KBM-7 (cell line): ENCODE results near the gene FUCA1.
A peak's percentile ranks its signal among the peaks of the same experiment; 100 is the strongest.
"Not testable (repeated sequence)": the region's sequence is repeated elsewhere in the genome, so short reads cannot be mapped to it uniquely, and the experiment has no call there.

Experiments used
- DNase-seq: peaks from one replicate; pipeline ENCODE4 v3.0.0-alpha.2; 2015
- in situ Hi-C: fragments of 300-500 bp; cut with MboI; formaldehyde crosslinking; loops from 2 replicates; pipeline ENCODE4 v1.14.3; 2020; ENCODE audit warnings: low sequenced_read_pairs, low pct_unique_long_range_greater_than_20kb, mixed read lengths

FUCA1 gene

DNA sequence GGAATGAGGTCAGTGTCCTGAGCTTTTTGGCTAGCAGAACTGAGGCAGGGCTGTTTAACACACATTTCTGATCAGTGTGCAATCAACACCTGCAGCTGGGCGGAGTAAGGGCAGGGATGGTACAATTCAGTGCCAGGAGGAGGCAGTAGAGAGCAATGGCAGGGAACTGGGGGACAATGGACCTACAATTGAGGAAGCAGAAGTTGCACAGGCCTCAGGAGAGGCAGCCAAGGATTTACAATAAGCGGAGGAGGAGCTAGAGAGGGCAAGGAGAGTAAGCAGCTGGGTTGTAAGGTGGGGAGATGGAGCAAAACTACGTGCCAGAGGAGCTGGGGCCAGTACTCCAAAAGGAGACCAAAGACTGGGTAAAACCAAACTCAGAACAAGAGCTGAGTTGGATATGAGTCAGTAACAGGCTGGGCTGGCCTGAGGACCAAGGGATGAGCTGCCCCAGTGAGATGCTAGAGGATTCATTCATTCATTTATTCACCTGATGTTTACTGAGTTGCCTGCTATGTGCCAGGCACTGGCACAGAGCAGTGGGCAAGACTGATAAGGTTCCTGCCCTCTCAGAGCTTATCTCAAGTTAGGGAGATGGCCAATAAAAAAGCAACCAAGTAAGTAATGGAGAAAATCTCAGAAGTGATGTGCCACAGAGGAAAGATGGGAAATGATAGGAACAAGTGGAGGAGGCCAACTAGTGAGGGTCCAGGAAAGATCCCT is 57.1 kb downstream of the FUCA1 start:
- peak; percentile 96 for DNase-seq

DNA sequence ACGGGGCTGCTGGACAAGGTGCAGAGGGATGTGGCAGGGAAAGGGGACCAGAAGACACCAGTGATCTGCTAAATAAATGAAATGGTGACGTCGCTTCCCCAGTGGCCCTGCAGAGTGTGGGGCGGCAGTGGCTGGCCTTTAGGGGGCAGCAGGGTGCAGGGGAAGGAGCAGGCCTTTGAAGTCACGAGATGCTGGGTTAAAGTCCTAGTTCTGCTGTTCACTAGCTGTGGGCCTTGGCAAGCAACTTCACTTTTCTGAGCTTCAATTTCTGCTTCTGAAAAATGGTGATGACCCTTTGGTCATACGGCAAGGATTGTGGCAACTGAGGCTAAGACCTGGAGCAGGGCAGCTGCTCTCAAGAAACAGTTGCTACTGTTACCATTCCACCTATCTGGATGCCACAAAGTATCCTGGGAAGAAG is 58.3 kb downstream of the FUCA1 start:
- in situ Hi-C loops = loop anchor here (25.0 kb wide), 1 partner anchor 103 kb away; the partner anchor contains the start of gene CNR2
- peak; percentile 94 for DNase-seq

More for the DNA sequence above, 57.1 kb downstream of the FUCA1 start:
- in situ Hi-C loops = loop anchor here (25.0 kb wide), 1 partner anchor 101 kb away; the partner anchor contains the start of gene CNR2

DNA sequence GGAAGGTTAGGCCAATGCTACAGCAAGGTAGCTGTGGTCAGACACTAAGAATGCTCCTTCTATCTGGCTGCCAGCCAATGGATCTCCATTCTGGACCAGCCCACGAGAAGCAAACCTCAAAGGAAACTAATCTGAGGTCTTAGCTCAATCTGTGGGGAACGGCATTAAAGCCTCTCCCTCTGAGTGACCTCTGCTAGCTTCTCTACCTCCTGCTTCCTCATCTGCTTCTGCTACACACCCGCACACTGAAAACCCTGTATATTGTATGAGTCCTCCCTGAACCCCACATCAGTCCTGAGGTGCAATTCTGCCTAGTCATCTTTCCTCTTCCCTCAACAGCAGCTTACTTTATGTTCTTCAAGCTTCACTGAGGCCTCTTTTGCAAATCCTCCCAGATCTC is 60.6 kb downstream of the FUCA1 start:
- peak; percentile 68 for DNase-seq
- in situ Hi-C loops = loop anchor here (25.0 kb wide), 1 partner anchor 105 kb away; the partner anchor contains the start of gene CNR2

DNA sequence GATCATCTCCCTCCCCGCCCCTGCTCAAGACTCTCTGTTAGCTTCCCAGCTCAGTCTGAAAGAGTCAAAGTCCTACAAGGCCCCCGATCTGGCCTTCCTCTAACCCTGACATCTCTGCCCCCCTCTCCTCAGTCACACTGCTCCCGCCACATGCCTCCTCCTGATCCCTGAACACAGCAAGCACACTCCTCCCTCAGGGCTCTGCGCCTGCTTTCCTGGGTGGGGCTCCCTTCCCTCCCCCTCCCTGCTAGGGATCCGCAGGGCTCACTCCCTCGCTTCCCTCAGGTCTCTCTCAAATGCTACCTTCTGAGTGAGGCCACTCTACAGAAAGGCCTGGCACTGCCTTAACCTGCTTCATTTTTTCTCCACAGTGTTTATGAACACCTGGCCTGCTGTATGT is 61.8 kb downstream of the FUCA1 start:
- in situ Hi-C loops = loop anchor here (25.0 kb wide), 1 partner anchor 106 kb away; the partner anchor contains the start of gene CNR2

DNA sequence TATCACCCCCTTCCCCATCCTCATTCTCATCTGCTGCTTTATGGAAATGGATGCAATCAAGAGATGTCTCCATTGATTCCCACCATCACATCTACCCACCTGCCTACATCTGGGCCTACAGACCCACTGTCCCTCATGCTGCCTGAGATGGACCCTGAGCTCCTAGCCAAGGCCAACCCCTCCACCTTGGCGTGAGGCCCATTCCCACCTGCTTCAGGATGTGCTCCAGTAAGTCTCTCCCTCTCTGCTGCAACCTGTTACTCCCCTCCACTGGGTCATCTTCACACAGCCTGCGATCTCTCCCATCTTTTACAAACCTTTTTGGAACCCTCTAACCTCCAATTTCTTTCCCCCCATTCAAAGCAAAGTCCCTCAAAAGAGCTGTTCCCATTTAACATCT is 63.1 kb downstream of the FUCA1 start:
- in situ Hi-C loops = loop anchor here (25.0 kb wide), 1 partner anchor 107 kb away; the partner anchor contains the start of gene CNR2
- no peak for DNase-seq

More for the DNA sequence above, 61.8 kb downstream of the FUCA1 start:
- no peak for DNase-seq

DNA sequence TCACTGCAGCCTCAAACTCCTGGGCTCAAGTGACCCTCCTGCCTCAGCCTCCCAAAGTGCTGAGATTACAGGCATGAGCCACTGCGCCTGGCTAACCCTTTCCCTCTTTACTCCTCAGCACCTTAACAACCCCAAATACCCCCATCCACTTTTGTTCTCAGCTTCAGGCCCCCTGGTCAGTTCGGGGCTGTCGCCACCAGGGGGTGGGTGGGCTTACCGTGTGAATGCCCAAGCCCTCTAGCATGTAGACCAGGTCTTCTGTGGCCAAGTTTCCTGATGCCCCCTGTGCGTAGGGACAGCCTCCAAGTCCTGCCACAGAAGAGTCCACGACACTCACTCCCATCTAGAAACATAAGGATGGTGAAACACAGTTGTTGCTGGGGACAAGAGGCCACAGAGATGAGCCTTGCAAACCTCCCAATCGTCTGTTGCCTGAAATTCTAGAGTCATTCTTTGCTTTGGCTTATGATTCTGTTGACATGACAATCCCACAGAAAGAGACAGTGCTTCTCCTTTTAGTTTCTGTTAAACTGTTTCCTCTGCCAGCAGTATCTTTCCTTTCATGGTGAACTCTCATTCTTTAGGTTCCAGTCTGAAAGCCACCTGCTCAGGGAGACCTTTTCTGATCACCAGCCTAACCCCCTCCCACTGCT is 63.8 kb downstream of the FUCA1 start:
- DNase-seq = no peak
- in situ Hi-C loops = loop anchor here (25.0 kb wide), 1 partner anchor 108 kb away; the partner anchor contains the start of gene CNR2

DNA sequence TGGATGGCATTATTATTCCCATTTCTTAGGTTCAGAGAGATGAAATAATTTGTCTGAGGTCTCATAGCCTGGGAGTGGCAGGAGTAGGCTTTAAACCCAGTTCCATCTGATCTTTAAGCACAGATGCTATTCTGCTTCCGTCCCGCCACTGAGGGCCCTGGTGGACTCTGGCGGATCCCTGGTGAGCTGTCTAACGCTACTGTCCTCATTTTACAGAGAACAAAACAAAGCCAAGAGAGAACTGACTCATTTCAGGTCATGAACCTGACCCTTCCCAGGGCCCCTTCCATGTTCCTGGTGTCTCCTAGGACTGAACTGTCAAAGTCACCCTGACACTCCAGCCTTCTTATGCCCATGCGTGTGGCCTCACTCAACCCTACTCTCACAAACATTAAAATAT is 64.4 kb downstream of the FUCA1 start:
- in situ Hi-C loops = loop anchor here (25.0 kb wide), 1 partner anchor 109 kb away; the partner anchor contains the start of gene CNR2

DNA sequence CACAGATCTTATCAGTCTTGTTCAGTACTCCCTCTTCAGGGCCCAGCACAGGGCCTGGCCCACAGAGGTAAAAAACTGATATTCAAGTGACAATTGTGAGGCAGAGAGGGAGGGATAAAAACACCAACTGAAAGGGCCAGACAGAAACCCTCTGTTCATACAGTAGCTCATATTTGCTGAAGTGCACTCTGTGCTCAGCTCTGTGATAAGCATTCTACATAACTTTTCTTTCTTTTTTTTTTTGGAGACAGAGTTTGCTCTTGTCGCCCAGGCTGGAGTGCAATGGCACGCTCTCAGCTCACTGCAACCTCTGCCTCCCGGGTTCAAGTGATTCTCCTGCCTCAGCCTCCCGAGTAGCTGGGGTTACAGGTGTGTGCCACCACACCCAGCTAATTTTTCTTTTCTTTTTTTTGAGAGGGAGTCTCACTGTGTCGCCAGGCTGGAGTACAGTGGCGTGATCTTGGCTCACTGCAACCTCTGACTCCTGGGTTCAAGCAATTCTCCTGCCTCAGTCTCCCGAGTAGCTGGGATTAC is 65.2 kb downstream of the FUCA1 start:
- DNase-seq = not testable (repeated sequence)
- in situ Hi-C loops = loop anchor here (25.0 kb wide), 1 partner anchor 109 kb away; the partner anchor contains the start of gene CNR2

More for the DNA sequence above, 64.4 kb downstream of the FUCA1 start:
- DNase-seq = no peak

DNA sequence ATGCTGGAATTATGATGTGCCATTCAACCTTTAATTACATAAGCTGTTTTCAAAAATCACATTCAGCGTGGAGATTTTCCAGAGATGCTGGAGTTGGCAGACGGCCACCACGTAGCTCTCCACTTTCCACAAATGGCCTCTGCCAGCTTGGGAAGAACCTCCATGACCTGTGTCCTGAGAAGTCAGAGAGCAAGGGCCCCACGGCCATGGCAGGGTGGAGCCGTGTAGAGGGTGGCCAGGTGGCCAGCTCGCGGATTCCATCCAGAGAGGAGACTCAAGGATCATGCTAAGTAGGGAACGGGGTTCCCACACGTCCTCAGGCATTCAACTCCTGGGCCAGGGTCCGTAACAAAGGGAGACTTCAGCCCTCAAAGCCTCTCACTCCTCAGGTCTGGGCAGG is 66.2 kb downstream of the FUCA1 start:
- in situ Hi-C loops = loop anchor here (25.0 kb wide), 1 partner anchor 110 kb away; the partner anchor contains the start of gene CNR2
- DNase-seq = no peak

DNA sequence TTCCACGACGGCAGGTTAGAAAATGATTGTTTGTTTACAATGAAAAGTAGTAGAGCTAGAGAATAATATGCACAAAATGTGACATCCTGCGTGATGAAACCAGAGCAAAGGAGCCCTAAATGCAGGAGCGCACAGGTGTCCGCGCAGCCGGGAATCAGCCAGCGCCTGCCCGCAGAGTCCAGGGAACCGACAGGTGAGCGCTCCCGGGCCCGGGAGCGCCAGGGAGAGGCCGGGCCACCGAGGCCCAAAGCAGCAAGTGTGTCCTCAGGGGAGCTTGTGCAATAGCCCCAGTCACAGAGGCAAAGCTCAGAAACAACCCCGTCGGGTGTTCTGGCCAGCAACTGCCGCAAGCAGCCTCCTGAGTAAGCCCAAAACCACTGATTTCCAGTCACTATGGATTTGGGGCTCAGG is 66.7 kb downstream of the FUCA1 start:
- in situ Hi-C loops = loop anchor here (25.0 kb wide), 1 partner anchor 111 kb away; the partner anchor contains the start of gene CNR2
- no peak for DNase-seq

DNA sequence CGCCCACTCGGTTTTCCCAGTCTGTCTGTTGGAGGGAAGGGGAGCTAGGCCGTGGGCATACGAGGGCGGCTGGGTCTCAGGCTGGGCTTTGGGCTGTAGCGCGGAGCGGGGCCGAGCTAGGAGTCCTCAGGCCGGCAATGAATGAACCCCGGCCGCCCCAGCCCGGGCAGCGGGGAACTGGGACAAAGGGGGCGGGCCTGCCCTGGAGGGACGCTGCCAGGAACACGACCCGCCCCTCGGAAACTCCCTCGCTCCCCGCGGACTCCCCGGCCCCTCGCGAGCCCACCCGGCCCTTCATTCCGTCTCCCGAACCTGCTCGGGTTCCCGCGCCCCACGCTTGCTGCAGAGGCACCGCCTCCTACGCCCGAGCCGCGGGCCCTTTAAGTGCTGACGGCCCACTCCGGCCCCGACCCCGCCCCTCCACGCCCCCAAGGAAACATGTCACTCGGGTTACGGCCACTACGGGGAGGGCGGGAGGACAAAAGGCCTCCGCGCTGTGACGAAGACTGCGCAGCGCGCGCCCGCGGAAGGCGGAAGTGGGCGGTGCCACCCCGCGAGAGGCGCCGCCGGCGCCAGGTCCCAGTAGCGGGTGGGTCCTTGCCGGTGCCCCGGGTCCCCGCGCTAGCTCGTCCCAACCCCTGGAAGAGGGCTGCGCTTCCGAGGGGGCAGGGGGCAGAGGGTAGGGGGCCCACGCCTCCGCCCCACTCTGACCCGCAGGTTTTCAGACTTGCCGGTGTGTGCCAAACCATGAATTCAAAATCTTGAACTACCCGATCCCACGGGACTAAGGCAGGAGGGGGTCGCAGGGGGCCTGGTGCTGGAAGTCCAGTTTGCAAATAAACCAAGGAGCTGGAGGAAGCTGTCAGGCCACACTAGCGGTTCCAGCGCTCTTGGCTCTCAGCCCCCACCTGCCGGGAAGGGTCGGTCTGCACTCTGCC is 67.4 kb downstream of the FUCA1 start, which contains the start of gene GALE:
GALE (minus strand) TSS at position 355 of the 938 bp plus-strand sequence. CDS start 1,747 bp downstream, outside the sequence.
- in situ Hi-C loops = loop anchor here (25.0 kb wide), 1 partner anchor 112 kb away; the partner anchor contains the start of gene CNR2
- DNase-seq = peak; percentile 93

DNA sequence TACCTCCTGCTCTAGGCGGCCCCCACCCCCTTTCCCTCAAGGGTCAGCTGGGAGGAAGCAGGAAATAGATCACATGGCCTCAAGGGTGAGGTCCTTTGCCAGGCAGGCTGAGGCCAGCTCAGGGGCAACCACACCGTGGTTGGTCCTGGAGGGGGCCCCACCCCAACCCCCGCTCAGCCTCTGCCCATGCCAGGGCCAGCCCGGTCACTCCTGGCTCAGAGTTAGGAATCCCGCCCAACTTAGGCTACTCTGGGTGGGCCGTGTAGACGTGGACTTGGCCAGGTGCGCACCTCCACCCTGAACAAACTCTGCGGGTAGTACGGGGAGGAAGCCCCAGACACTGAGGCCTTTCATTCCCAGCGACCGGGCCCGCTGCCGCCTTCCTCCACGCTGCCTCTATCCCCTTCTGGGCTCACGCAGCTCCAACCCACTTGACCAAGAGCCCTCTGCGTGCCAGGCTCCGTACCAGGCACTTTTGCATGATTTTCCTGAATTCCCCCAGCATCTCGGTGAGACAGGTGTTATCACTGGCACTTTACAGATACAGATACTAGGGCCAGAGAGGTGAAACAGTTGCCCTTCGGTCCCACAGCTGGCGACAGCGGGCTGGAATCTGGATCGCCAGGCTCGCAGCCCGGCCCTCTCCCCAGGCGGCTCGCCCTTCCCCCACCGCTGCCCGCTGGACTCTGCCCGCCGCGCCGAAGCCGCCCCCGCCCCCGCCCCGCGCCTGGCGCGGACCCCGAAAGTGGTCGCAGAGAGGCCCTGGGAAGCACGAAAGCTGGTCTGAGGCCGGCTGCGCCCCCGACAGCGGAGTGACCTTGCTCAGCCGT is 68.3 kb downstream of the FUCA1 start:
- in situ Hi-C loops = loop anchor here (25.0 kb wide), 1 partner anchor 113 kb away; the partner anchor contains the start of gene CNR2
- DNase-seq = no peak

DNA sequence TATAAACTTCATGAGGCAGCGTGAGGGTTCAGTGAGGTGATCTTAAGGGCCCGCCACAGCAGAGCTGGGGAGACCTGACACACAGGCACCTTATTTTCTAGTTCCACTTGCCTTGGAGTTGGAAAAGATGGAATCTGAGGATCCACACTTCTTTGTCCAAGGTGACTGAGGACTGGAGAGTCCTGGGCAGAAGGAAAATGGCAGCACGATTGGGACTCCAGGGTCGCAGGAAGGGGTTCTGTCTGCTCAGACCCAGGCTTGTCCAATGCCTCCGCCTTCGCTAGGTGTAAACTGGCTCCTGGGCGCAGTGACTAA is 68.9 kb downstream of the FUCA1 start:
- in situ Hi-C loops = no loop called here
- no peak for DNase-seq

DNA sequence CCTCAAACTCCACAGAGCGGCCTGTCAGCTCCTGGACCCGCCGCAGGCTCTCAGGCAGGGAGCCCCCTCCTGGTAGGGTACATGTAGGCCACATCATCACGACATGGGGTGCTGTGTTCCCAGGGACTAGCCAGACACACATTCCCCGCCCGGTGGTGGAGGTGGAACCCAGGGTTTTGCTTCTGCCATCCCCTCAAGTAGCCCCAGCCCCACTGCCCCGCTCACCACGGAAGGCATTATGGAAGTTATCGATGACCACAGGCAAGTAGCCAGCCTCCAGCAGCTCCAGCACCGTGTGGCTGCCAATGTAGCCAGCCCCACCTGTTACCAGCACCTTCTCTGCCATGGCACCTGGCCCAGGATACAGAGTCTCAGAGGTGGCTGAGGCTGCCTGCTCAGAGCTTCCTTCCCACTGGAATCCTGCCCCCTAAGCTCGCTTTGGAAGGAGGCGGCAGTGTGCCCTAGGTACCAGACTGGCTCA is 69.4 kb downstream of the FUCA1 start:
- in situ Hi-C loops = no loop called here
- no peak for DNase-seq

DNA sequence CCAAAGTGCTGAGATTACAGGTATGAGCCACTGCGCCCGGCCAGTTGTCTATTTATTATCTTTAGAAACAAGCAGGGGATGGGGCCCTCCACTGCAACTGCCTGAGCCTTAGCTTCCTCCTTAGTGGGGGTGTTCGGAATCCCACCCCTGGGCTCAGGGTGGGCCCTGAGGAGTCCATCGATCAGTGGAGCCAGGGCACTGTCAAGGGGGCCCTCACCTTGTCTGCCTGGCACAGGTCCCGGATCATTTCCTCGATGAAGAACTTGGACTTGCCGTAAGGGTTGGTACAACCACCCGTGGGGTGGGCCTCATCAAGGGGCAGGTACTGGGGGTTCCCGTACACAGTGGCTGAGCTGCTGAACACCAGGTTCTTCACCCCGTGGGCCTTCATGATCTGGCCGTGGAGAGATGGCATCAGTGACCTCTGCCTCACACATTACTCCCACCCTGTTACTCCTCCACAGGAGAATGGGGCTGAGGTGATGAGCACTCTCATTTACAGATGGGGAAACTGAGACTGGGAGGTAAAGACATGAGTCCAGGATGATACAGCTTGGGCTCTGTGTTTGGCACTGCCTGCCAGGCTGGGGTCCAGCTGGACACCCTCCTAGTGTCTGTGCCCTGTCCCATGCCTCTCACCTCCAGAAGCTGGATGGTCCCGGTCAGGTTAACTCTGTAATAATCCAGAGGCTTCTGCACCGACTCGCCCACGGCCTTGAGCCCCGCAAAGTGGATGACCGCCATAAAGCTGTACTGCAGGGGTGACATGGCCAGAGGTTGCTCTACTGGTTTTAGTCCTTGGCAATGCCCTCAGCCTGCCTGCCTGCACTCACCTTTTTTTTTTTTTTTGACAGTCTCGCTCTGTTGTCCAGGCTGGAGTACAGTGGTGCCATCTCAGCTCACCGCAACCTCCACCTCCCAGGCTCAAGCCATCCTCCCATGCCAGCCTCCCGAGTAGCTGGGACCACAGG is 70.3 kb downstream of the FUCA1 start:
- in situ Hi-C loops = no loop called here
- DNase-seq = no peak

DNA sequence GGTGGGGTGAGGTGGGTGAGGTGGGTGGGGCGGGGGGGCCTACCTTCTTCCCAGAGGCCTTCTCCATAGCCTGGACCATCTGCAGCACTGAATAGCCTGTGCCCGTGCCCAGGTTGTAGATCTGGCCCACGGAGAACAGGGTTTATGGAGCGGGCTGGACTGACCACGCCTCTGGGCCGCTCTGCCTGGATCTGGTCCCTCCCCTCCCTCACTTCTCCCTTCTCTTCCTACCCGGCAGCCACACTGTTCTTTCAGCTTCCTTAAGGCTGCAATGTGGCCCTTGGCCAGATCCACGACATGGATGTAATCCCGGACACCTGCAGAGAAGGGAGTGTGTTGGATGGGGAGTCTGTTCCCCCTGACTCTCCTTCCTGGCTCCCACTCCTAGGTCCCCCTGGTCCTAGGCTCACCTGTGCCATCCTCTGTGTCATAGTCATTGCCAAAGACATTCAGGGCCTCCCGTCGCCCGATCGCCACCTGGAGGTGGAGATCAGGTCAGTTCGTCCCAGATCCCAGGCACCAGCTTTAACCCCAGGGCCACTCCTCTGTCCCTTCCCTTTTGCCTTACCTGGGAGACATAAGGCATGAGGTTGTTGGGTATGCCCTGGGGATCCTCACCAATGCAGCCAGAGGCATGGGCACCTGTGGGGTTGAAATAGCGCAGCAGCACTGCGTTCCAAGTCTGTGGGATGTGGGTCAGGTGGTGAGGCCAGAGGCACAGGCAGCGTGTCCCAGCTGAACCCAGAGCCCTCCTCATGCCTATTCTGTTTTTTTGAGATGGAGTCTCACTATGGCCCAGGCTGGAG is 71.4 kb downstream of the FUCA1 start:
- in situ Hi-C loops = no loop called here
- no peak for DNase-seq
